Stimulated activated CD8-positive, alpha-beta memory T cell treated with anti-CD3 and anti-CD28 coated beads, Interleukin-7, amount 100 ng/mL, for 48 hours (primary cell): ENCODE data around the gene MTHFD1L.

ENCODE experiments used
- DNase-seq, 2 donors: peaks; one replicate each; pipeline ENCODE4 v3.0.0-alpha.2; 2020; ENCODE audit warnings: low read depth in 1 of 2; ENCODE audit errors: extremely low read depth in 1 of 2

The MTHFD1L gene

GRCh38 chr6:150865043-150865405 is 478 bp upstream of the MTHFD1L start:
- DNase-seq: no peak

- DNase-seq: peak; percentile 66 to 69
These were observed 867 bp downstream of the MTHFD1L start for GRCh38 chr6:150866147-150866990.

- no peak for DNase-seq
These were observed 1.5 kb downstream of the MTHFD1L start for GRCh38 chr6:150866991-150867501.

GRCh38 chr6:150868759-150869158 is 3.3 kb downstream of the MTHFD1L start:
- DNase-seq: no peak

- DNase-seq: no peak
These were observed 8.7 kb downstream of the MTHFD1L start for GRCh38 chr6:150874179-150874578.

GRCh38 chr6:150875841-150876240 is 10.3 kb downstream of the MTHFD1L start:
- no peak for DNase-seq

GRCh38 chr6:150876598-150876997 is 11.1 kb downstream of the MTHFD1L start:
- no peak for DNase-seq

GRCh38 chr6:150877928-150878327 is 12.4 kb downstream of the MTHFD1L start:
- no peak for DNase-seq

- no peak for DNase-seq
These were observed 13.1 kb downstream of the MTHFD1L start for GRCh38 chr6:150878347-150879213.

- DNase-seq: no peak
These were observed 14.8 kb downstream of the MTHFD1L start for GRCh38 chr6:150880336-150880735.

GRCh38 chr6:150881911-150882481 is 16.5 kb downstream of the MTHFD1L start:
- DNase-seq: no peak

- no peak for DNase-seq
These were observed 18.0 kb downstream of the MTHFD1L start for GRCh38 chr6:150883521-150883920.

GRCh38 chr6:150886155-150886554 is 20.7 kb downstream of the MTHFD1L start:
- DNase-seq: no peak

GRCh38 chr6:150887978-150888563 is 22.6 kb downstream of the MTHFD1L start:
- no peak for DNase-seq

- DNase-seq: no peak
These were observed 24.8 kb downstream of the MTHFD1L start for GRCh38 chr6:150890346-150890745.

- no peak for DNase-seq
These were observed 26.5 kb downstream of the MTHFD1L start for GRCh38 chr6:150891888-150892485.

GRCh38 chr6:150894191-150894744 is 28.8 kb downstream of the MTHFD1L start:
- DNase-seq: no peak

GRCh38 chr6:150894935-150895552 is 29.5 kb downstream of the MTHFD1L start:
- DNase-seq: peak in 1 of 2 donors; percentile 17

- no peak for DNase-seq
These were observed 30.6 kb downstream of the MTHFD1L start for GRCh38 chr6:150895928-150896632.
